ENCODE data around the gene GALNT17.

DNA sequence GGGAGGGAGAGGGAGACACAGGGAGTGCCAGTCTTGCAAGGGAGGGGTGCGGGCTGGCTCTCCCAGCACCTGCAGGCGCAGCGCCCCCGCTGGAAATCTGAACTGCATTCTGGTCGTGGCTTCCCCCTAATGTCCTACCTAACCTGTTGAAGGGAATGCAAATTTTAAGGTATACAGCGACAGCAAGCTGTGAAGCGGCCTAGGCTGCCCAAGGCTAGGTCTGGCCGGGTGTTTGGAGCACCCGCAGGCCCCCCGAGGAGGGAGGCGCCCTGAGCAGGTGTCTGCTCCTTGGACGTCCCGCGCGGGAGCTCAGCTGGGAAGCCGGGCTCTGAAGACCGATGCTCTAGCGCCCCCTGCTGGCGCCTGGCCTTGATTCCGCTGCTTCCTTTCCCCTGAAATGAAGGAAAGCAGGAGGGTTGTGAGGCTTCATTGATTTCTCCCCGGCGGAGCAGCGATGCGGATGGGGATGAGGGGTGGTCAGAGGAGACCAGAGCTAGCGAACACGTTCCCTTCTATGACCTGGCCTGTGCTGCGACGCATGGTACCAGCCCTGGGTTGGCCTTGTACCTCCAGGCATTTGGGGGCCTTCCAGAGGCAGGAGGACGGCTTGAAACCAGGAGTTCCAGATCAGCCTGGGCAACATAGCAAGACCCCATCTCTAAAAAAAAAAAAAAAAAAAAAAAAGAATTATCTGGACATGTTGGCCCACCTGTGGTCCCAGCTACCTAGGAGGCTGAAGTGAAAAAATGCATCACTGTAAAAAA, 601.3 kb downstream of the GALNT17 start:
- TF ChIP-seq REST (IDR thresholded peaks at IDR 0.05; ENCODE audit: low read depth) = no peak
- TF ChIP-seq CEBPB (IDR thresholded peaks at IDR 0.05) = no peak
- no peak for TF ChIP-seq EP300 (IDR thresholded peaks at IDR 0.05; ENCODE audit: borderline replicate concordance)
- no peak for TF ChIP-seq CREB1 (IDR thresholded peaks at IDR 0.05; ENCODE audit: low read depth)
- peak; percentile 71 for TF ChIP-seq RAD21 (IDR thresholded peaks at IDR 0.05; ENCODE audit: low read depth)
- TF ChIP-seq, protein P1, sequence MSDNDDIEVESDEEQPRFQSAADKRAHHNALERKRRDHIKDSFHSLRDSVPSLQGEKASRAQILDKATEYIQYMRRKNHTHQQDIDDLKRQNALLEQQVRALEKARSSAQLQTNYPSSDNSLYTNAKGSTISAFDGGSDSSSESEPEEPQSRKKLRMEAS (IDR thresholded peaks at IDR 0.05) = no peak
- TF ChIP-seq TCF12 (IDR thresholded peaks at IDR 0.05; ENCODE audit: low read depth) = no peak
- TF ChIP-seq NFIC (IDR thresholded peaks at IDR 0.05) = no peak
- TF ChIP-seq YY1 (IDR thresholded peaks at IDR 0.05; ENCODE audit: low read depth) = no peak
- TF ChIP-seq TEAD4 (IDR thresholded peaks at IDR 0.05) = no peak
- TF ChIP-seq TAF1 (IDR thresholded peaks at IDR 0.05; ENCODE audit: low read depth) = no peak
